Ramos (cell line): ENCODE measurements around the gene TENM3.

Experiments used
- in situ Hi-C: fragments of 300-500 bp; cut with MboI; formaldehyde crosslinking; loops from one replicate; pipeline ENCODE4 v1.14.3; 2022; ENCODE audit warnings: low sequenced_read_pairs; ENCODE audit not compliant: unreplicated experiment

The TENM3 gene

GRCh38 chr4:182250446-182250845 lies 7.2 kb downstream of the TENM3 start:
- in situ Hi-C loops: no loop called here

GRCh38 chr4:182251116-182251515 lies 7.9 kb downstream of the TENM3 start:
- in situ Hi-C loops: no loop called here

GRCh38 chr4:182252220-182252619 lies 9.0 kb downstream of the TENM3 start:
- in situ Hi-C loops: no loop called here

GRCh38 chr4:182254026-182254780 lies 11.0 kb downstream of the TENM3 start:
- in situ Hi-C loops: no loop called here

- in situ Hi-C loops: no loop called here
Observed at GRCh38 chr4:182255441-182256190, 12.4 kb downstream of the TENM3 start.

- in situ Hi-C loops: no loop called here
Observed at GRCh38 chr4:182257016-182257415, 13.8 kb downstream of the TENM3 start.

GRCh38 chr4:182257503-182257902 lies 14.3 kb downstream of the TENM3 start:
- in situ Hi-C loops: no loop called here

GRCh38 chr4:182258441-182259000 lies 15.3 kb downstream of the TENM3 start:
- in situ Hi-C loops: no loop called here

- in situ Hi-C loops: no loop called here
Observed at GRCh38 chr4:182261651-182262223, 18.5 kb downstream of the TENM3 start.

GRCh38 chr4:182263562-182263961 lies 20.4 kb downstream of the TENM3 start:
- in situ Hi-C loops: no loop called here

- in situ Hi-C loops: no loop called here
Observed at GRCh38 chr4:182264139-182264752, 21.0 kb downstream of the TENM3 start.

- in situ Hi-C loops: no loop called here
Observed at GRCh38 chr4:182265881-182266280, 22.7 kb downstream of the TENM3 start.

GRCh38 chr4:182267048-182267447 lies 23.8 kb downstream of the TENM3 start:
- in situ Hi-C loops: no loop called here

GRCh38 chr4:182268966-182269365 lies 25.8 kb downstream of the TENM3 start:
- in situ Hi-C loops: no loop called here

- in situ Hi-C loops: no loop called here
Observed at GRCh38 chr4:182271731-182272130, 28.5 kb downstream of the TENM3 start.

- in situ Hi-C loops: no loop called here
Observed at GRCh38 chr4:182272151-182272550, 28.9 kb downstream of the TENM3 start.

GRCh38 chr4:182273191-182273935 lies 30.2 kb downstream of the TENM3 start:
- in situ Hi-C loops: no loop called here

- in situ Hi-C loops: no loop called here
Observed at GRCh38 chr4:182276210-182277109, 33.3 kb downstream of the TENM3 start.

- in situ Hi-C loops: no loop called here
Observed at GRCh38 chr4:182277377-182277776, 34.2 kb downstream of the TENM3 start.
